ENCODE measurements around the gene MSH4.
"Not testable (repeated sequence)": the region's sequence is repeated elsewhere in the genome, so short reads cannot be mapped to it uniquely, and the experiment has no call there.

MSH4 gene

GRCh38 chr1:75796376-75797272, at the start of gene MSH4:
TSS of gene MSH4 (plus strand) at chr1:75796882. CDS start at chr1:75796986, 104 bp downstream.
- DNase-seq (ENCODE audit: low spot score): peak; percentile 7

GRCh38 chr1:75757210-75757609, 39.5 kb upstream of the MSH4 start:
- not testable (repeated sequence) for DNase-seq (ENCODE audit: low spot score)

GRCh38 chr1:75758543-75758942, 38.1 kb upstream of the MSH4 start:
- DNase-seq (ENCODE audit: low spot score): not testable (repeated sequence)

GRCh38 chr1:75764057-75764655, 32.5 kb upstream of the MSH4 start:
- DNase-seq (ENCODE audit: low spot score): no peak

GRCh38 chr1:75765697-75766355, 30.9 kb upstream of the MSH4 start:
- DNase-seq (ENCODE audit: low spot score): peak; percentile 80

- no peak for DNase-seq (ENCODE audit: low spot score)
Observed at GRCh38 chr1:75768016-75768415, 28.7 kb upstream of the MSH4 start.

- DNase-seq (ENCODE audit: low spot score): no peak
Observed at GRCh38 chr1:75770761-75771160, 25.9 kb upstream of the MSH4 start.

GRCh38 chr1:75771978-75772377, 24.7 kb upstream of the MSH4 start:
- DNase-seq (ENCODE audit: low spot score): no peak

- DNase-seq (ENCODE audit: low spot score): not testable (repeated sequence)
Observed at GRCh38 chr1:75777812-75778211, 18.9 kb upstream of the MSH4 start.

- DNase-seq (ENCODE audit: low spot score): not testable (repeated sequence)
Observed at GRCh38 chr1:75778694-75779093, 18.0 kb upstream of the MSH4 start.

GRCh38 chr1:75780183-75780582, 16.5 kb upstream of the MSH4 start:
- DNase-seq (ENCODE audit: low spot score): not testable (repeated sequence)

- not testable (repeated sequence) for DNase-seq (ENCODE audit: low spot score)
Observed at GRCh38 chr1:75783920-75784319, 12.8 kb upstream of the MSH4 start.

- no peak for DNase-seq (ENCODE audit: low spot score)
Observed at GRCh38 chr1:75785320-75785982, 11.2 kb upstream of the MSH4 start.

- peak; percentile 97 for DNase-seq (ENCODE audit: low spot score)
Observed at GRCh38 chr1:75785983-75786853, 10.5 kb upstream of the MSH4 start, which contains the start of gene RABGGTB. TSS of gene RABGGTB (plus strand) at chr1:75786256. CDS start at chr1:75786272, 16 bp downstream.

GRCh38 chr1:75786901-75787493, 9.7 kb upstream of the MSH4 start:
- no peak for DNase-seq (ENCODE audit: low spot score)

GRCh38 chr1:75787524-75787923, 9.2 kb upstream of the MSH4 start:
- no peak for DNase-seq (ENCODE audit: low spot score)

GRCh38 chr1:75789988-75790387, 6.7 kb upstream of the MSH4 start:
- DNase-seq (ENCODE audit: low spot score): no peak

- peak; percentile 11 for DNase-seq (ENCODE audit: low spot score)
Observed at GRCh38 chr1:75791022-75791421, 5.7 kb upstream of the MSH4 start.

- no peak for DNase-seq (ENCODE audit: low spot score)
Observed at GRCh38 chr1:75792091-75792490, 4.6 kb upstream of the MSH4 start.

- no peak for DNase-seq (ENCODE audit: low spot score)
Observed at GRCh38 chr1:75794382-75794781, 2.3 kb upstream of the MSH4 start.

- DNase-seq (ENCODE audit: low spot score): no peak
Observed at GRCh38 chr1:75795703-75796193, 934 bp upstream of the MSH4 start.

All from GM03348 (cell line).